H1 (cell line): ENCODE measurements around the gene TPRN.

Source experiments
- BACH1 ChIP-seq: IDR thresholded peaks from 2 replicates; pipeline ENCODE4 v1.6.1; 2012; ENCODE audit warnings: low read length, improper control_type of control experiment
- GABPA ChIP-seq: IDR thresholded peaks from 2 replicates; pipeline ENCODE4 v1.6.1; 2011; ENCODE audit warnings: mild to moderate bottlenecking, low read length, moderate library complexity, borderline replicate concordance; ENCODE audit not compliant: insufficient read depth
- JUND ChIP-seq: IDR thresholded peaks from 2 replicates; pipeline ENCODE4 v1.6.1; 2011; ENCODE audit warnings: mild to moderate bottlenecking, improper control_type of control experiment, low read length
- PHF8 ChIP-seq: fragments of 200-600 bp; sonication (generic); conservative IDR thresholded peaks from 2 replicates; pipeline ENCODE4 v1.7.1; 2012; ENCODE audit warnings: low read depth, mild to moderate bottlenecking, inconsistent platforms, low read length, moderate library complexity
- POLR2A ChIP-seq, 2 experiments: IDR thresholded peaks; 1 replicate in 1 of 2; 2 replicates in 1 of 2; pipeline ENCODE4 v1.6.1; 2011; ENCODE audit warnings: low read depth in 2 of 2, low read length in 2 of 2, mild to moderate bottlenecking in 2 of 2; ENCODE audit errors: control extremely low read depth in 1 of 2
- POLR2AphosphoS5 ChIP-seq: IDR thresholded peaks from 2 replicates; pipeline ENCODE4 v1.6.1; 2011; ENCODE audit warnings: low read depth, low read length
- TF ChIP-seq, protein P1 (sequence below), 3 experiments: IDR thresholded peaks; 1 replicate in 2 of 3; 2 replicates in 1 of 3; pipeline versions ENCODE4 v1.5.1 to v1.6.1; 2011; ENCODE audit warnings: low read length in 3 of 3, mild to moderate bottlenecking in 3 of 3, inconsistent platforms in 2 of 3, low read depth in 1 of 3, moderate library complexity in 1 of 3; ENCODE audit not compliant: insufficient read depth in 1 of 3; ENCODE audit errors: control extremely low read depth in 1 of 3
- TF ChIP-seq, protein P2 (sequence below): IDR thresholded peaks from 2 replicates; pipeline ENCODE4 v1.6.1; 2011; ENCODE audit warnings: low read length, improper control_type of control experiment

DNA sequence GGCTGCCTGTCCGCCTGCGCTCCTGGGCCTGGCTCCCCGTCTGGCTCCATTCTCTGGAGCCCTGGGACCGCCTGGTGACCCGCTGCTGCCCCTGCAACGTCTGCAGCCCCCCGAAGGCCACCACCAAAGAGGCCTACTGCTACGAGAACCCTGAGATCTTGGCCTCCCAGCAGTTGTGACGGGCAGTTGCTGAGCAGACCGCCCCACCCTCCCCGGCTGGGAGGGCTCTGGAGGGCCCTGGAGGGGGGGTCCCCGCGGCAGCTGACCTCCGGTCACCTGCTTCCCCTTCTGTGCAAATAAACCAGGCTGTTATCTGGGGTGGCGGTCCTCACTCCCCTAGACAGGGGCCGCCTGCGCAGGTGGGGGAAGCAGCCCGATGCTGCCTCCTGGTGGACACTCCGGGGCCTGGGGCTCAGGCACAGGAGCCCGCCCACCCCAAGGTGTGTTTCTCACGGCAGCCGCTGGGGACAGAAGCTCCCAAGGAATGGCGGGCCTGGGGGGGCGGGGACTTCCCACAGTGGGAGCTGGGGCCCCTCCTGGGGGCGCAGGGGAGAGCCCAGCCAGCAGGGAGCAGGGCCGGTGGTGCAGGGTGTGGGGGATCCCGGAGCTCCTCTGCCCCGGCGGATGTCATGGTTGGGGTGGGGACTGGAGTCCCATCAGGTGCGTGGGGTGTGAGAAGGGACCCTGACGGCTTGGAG, 35.8 kb upstream of the TPRN start:
- TF ChIP-seq BACH1 (peak; percentile 73), JUND (no peak), PHF8 (no peak), POLR2A (IDR thresholded peaks at IDR 0.05; ENCODE audit: control extremely low read depth in 1 of 2, low read depth in 2 of 2, low read length in 2 of 2) (no peak), POLR2AphosphoS5 (no peak), GABPA (peak; percentile 73; the same call in 1 of the 2 replicates)
- TF ChIP-seq, protein P1, sequence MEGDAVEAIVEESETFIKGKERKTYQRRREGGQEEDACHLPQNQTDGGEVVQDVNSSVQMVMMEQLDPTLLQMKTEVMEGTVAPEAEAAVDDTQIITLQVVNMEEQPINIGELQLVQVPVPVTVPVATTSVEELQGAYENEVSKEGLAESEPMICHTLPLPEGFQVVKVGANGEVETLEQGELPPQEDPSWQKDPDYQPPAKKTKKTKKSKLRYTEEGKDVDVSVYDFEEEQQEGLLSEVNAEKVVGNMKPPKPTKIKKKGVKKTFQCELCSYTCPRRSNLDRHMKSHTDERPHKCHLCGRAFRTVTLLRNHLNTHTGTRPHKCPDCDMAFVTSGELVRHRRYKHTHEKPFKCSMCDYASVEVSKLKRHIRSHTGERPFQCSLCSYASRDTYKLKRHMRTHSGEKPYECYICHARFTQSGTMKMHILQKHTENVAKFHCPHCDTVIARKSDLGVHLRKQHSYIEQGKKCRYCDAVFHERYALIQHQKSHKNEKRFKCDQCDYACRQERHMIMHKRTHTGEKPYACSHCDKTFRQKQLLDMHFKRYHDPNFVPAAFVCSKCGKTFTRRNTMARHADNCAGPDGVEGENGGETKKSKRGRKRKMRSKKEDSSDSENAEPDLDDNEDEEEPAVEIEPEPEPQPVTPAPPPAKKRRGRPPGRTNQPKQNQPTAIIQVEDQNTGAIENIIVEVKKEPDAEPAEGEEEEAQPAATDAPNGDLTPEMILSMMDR (IDR thresholded peaks at IDR 0.05; ENCODE audit: control extremely low read depth in 1 of 3, insufficient read depth in 1 of 3, low read depth in 1 of 3, low read length in 3 of 3), result peak in 2 of 3 experiments; percentile 95 to 99; a peak in 3 of 4 replicates
- TF ChIP-seq, protein P2, sequence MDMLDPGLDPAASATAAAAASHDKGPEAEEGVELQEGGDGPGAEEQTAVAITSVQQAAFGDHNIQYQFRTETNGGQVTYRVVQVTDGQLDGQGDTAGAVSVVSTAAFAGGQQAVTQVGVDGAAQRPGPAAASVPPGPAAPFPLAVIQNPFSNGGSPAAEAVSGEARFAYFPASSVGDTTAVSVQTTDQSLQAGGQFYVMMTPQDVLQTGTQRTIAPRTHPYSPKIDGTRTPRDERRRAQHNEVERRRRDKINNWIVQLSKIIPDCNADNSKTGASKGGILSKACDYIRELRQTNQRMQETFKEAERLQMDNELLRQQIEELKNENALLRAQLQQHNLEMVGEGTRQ, result no peak
